ENCODE measurements around the gene CCN5.

The CCN5 gene

DNA sequence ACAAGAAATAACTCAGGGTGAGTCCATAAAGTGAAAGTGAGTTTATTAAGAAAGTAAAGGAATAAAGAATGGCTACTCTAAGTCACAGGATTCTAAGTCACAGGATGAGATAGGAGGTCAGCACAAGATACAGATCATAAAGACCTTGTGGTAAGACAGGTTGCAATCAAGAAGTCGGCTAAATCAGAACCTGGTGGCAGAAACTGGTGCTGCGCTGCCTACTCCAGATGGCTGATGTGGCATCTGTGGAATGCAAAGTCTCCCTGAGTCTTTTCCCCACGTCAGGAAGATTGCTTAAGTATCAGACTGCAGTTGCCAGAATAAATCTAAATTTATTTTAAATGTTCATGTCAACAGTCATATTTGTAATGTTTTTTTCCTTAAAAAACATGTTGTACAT, 19.8 kb downstream of the CCN5 start:
- DNase-seq (ENCODE audit: low read depth), result no peak
- H3K4me3 ChIP-seq (ENCODE audit: low read depth, low read length), result no peak overlapping the region
- TF ChIP-seq, protein P1, sequence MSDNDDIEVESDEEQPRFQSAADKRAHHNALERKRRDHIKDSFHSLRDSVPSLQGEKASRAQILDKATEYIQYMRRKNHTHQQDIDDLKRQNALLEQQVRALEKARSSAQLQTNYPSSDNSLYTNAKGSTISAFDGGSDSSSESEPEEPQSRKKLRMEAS (IDR thresholded peaks at IDR 0.05; ENCODE audit: low read depth, low read length), result no peak

DNA sequence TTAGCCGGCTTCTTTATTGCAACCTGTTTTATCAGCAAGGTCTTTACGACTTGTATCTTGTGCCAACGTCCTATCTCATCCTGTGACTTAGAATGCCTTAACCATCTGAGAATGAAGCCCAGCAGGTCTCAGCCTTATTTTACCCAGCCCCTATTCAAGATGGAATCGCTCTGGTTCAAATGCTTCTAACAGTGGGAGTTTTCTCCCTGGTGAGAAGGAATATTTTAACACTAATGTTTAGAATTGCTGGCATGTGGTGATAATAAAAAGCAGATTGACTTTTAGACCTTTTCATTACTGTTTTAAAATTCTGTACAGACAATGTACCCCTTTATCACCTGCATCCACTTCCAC, 20.6 kb downstream of the CCN5 start:
- no peak for TF ChIP-seq MYC (IDR thresholded peaks at IDR 0.05; ENCODE audit: low read depth, low read length)
- TF ChIP-seq, protein P2, sequence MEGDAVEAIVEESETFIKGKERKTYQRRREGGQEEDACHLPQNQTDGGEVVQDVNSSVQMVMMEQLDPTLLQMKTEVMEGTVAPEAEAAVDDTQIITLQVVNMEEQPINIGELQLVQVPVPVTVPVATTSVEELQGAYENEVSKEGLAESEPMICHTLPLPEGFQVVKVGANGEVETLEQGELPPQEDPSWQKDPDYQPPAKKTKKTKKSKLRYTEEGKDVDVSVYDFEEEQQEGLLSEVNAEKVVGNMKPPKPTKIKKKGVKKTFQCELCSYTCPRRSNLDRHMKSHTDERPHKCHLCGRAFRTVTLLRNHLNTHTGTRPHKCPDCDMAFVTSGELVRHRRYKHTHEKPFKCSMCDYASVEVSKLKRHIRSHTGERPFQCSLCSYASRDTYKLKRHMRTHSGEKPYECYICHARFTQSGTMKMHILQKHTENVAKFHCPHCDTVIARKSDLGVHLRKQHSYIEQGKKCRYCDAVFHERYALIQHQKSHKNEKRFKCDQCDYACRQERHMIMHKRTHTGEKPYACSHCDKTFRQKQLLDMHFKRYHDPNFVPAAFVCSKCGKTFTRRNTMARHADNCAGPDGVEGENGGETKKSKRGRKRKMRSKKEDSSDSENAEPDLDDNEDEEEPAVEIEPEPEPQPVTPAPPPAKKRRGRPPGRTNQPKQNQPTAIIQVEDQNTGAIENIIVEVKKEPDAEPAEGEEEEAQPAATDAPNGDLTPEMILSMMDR (IDR thresholded peaks at IDR 0.05; ENCODE audit: low read depth, low read length), result no peak
- TF ChIP-seq, protein P1 (IDR thresholded peaks at IDR 0.05; ENCODE audit: low read depth, low read length), result no peak
- TF ChIP-seq POLR2A (IDR thresholded peaks at IDR 0.05; ENCODE audit: extremely low read depth, insufficient read length), result no peak
- no peak overlapping the region for H3K4me3 ChIP-seq (ENCODE audit: low read depth, low read length)
- no peak for DNase-seq (ENCODE audit: low read depth)

DNA sequence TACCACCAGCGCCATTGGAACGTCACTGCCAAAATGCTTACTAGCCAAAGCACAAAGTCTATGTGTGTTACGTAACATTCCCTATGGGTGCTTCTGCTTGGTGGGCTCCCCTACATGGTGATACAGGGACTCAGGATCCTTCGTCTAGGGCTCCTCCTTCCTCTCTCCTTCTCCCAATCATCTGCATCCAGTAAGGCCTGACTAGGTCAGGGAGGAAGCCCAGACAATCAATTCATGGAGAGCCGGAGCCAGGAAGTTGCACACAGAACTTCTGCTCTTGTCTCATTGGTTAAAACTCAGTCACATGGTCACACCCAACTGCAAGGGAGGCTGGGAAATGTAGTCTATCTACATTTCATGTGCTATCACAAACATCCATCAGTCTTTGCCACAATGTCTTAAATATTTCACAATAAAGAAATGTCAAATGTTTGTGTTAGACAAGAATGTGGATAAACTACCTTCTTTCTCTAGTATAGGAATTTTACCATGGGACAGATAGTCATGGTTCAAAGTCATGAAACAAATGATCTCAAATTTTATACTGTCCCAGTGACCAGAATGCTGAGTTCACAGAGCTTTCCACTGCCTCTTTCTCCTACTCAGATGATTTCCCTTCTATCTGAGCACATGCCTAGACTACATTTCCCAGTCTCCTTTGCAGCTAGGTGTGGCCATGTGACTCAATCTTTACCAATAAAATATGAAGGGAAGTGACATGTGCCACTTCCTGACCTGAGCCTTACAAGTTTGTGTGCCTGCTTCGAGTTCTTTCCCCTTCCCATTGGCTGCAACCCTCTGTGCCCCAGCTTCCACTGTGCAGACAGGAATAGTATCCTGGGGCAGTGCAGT, 21.2 kb downstream of the CCN5 start:
- DNase-seq (ENCODE audit: low read depth), result peak; percentile 88
- no peak overlapping the region for H3K4me3 ChIP-seq (ENCODE audit: low read depth, low read length)
- TF ChIP-seq POLR2A (IDR thresholded peaks at IDR 0.05; ENCODE audit: extremely low read depth, insufficient read length) (peak; percentile 28), MYC (IDR thresholded peaks at IDR 0.05; ENCODE audit: low read depth, low read length) (peak; percentile 25; the same call in 1 of the 2 replicates)
- TF ChIP-seq, protein P1 (IDR thresholded peaks at IDR 0.05; ENCODE audit: low read depth, low read length), result peak; percentile 92
- TF ChIP-seq, protein P2 (IDR thresholded peaks at IDR 0.05; ENCODE audit: low read depth, low read length), result no peak

DNA sequence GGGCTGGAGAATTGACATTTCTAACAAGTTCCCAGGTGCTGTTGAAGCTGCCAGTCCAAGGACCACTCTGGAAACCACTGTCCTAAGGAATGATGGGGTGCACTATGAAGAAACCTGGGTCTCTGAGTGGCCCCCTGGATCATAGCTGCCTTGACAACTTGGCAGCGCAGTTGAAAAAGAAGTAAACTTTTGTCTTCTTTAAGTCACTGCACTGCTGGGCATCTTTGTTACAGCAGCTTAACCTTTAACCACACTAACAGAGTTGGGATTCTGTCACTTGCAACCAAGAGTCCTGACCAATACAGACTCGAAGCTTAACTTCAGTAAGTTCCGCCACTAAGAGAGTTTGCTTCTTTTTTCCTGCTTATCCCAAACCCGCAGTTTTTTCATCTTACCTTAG, 21.9 kb downstream of the CCN5 start:
- TF ChIP-seq POLR2A (IDR thresholded peaks at IDR 0.05; ENCODE audit: extremely low read depth, insufficient read length), result no peak
- TF ChIP-seq, protein P2 (IDR thresholded peaks at IDR 0.05; ENCODE audit: low read depth, low read length), result no peak
- TF ChIP-seq, protein P1 (IDR thresholded peaks at IDR 0.05; ENCODE audit: low read depth, low read length), result no peak
- TF ChIP-seq MYC (IDR thresholded peaks at IDR 0.05; ENCODE audit: low read depth, low read length), result no peak
- no peak for DNase-seq (ENCODE audit: low read depth)
- H3K4me3 ChIP-seq (ENCODE audit: low read depth, low read length), result no peak overlapping the region

DNA sequence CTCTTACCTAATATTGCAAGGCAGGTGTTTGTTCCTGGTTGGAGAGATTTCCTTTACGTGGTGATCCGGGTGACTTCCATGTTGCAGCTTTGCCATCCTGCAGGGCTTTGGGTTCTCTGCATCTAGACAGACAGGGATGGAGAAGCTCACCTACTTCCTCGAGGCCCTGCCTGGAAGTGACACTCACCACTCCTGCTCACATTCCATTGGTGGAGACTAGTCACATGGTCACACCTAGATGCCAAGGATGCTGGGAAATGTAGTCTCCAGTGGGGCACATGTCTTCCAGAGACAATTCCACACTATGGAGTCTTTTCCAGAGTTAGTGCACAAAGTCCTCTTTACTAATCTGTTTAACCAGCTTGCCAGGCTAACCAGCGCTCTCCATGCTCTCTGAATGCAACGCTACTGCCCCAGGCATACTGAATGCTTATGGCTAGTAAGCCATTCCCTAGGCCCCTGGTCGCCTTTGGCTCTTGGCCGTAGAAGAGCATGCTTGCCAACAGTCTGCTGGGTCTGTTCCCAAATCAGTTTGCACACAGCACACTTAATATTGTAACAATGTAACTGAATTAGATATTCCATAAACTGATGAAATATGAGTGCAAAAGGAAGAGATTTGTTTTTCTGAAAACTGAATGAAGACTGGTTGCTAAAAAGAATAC, 23.8 kb downstream of the CCN5 start:
- peak; percentile 74 for DNase-seq (ENCODE audit: low read depth)
- H3K4me3 ChIP-seq (ENCODE audit: low read depth, low read length), result no peak overlapping the region
- TF ChIP-seq, protein P1 (IDR thresholded peaks at IDR 0.05; ENCODE audit: low read depth, low read length), result peak; percentile 97
- TF ChIP-seq, protein P2 (IDR thresholded peaks at IDR 0.05; ENCODE audit: low read depth, low read length), result no peak
- TF ChIP-seq MYC (IDR thresholded peaks at IDR 0.05; ENCODE audit: low read depth, low read length) (peak; percentile 57; the same call in 1 of the 2 replicates), POLR2A (IDR thresholded peaks at IDR 0.05; ENCODE audit: extremely low read depth, insufficient read length) (no peak)

DNA sequence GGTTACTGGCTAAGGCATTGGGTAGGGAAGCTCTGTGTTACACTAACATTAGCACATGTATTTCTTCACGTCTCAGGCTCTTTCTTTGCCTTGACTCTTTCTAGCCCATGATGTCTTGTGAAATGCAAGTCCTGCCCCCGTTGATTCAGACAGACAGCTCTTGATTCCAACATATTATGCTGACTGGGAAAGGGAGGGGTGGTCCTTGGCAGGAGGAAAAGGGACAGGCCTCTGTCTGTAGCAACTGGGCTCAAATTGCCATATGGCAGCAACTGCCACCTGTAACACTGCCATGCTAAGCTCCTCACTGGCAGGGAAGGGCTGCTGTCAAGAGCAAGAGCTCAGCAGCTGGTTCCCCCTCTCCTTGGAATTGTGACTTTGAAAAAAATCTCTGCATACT, 24.8 kb downstream of the CCN5 start:
- TF ChIP-seq POLR2A (IDR thresholded peaks at IDR 0.05; ENCODE audit: extremely low read depth, insufficient read length), result no peak
- TF ChIP-seq, protein P2 (IDR thresholded peaks at IDR 0.05; ENCODE audit: low read depth, low read length), result no peak
- TF ChIP-seq MYC (IDR thresholded peaks at IDR 0.05; ENCODE audit: low read depth, low read length), result no peak
- TF ChIP-seq, protein P1 (IDR thresholded peaks at IDR 0.05; ENCODE audit: low read depth, low read length), result no peak
- DNase-seq (ENCODE audit: low read depth), result no peak
- H3K4me3 ChIP-seq (ENCODE audit: low read depth, low read length), result no peak overlapping the region
